GM15510 (cell line): ENCODE data around the gene CNGA3.

Source experiments
- POLR2A ChIP-seq: IDR thresholded peaks from 3 replicates; pipeline ENCODE4 v1.6.1; 2011; ENCODE audit warnings: borderline replicate concordance; ENCODE audit not compliant: insufficient read length; ENCODE audit errors: extremely low read depth

Gene CNGA3

DNA sequence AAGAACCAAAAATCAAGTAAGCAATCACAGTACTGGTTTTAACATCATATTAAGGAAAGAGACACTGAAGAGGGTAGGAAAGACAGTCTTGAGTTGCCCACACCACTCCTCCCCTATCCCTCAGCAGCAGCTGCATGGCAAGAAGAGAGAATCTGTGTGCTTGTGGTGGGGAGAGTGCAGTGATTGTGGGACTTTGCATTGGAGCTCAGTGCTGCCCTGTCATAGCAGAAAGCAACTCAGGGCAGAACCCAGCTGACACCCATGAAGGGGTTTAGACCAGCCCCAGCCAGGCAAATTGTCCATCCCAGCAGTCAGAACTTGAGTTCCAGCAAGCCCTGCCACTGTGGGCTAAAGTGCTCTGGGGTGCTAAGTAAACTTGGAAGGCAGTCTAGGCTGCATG, 57.6 kb downstream of the CNGA3 start:
- TF ChIP-seq POLR2A, result no peak

- TF ChIP-seq POLR2A, result no peak
Observed at GRCh38 chr2:98404556-98405250, 58.4 kb downstream of the CNGA3 start.

DNA sequence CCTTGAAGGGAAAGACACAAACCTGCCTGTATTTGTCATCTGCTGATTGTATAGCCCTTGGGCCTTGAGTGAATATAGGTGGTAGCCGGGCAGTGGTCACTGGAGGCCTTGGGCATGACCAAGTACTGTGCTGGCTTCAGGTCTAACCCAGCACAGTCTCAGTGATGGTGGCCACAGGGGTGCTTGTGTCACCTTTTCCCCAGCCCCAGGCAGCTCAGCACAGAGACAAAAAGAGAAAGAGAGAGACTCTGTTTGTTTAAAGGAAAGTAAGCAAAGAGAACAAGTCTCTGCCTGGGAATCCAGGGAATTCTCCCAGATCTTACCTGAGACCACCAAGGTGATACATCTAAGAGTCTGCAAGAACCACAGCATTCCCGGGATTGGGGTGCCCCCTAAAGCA, 59.0 kb downstream of the CNGA3 start:
- no peak for TF ChIP-seq POLR2A

GRCh38 chr2:98408155-98408554, 61.9 kb downstream of the CNGA3 start:
- TF ChIP-seq POLR2A, result no peak

- TF ChIP-seq POLR2A, result no peak
Observed at GRCh38 chr2:98412751-98413458, 66.6 kb downstream of the CNGA3 start.

GRCh38 chr2:98416383-98417159, 70.3 kb downstream of the CNGA3 start:
- TF ChIP-seq POLR2A, result no peak

- no peak for TF ChIP-seq POLR2A
Observed at GRCh38 chr2:98419544-98419943, 73.3 kb downstream of the CNGA3 start.

DNA sequence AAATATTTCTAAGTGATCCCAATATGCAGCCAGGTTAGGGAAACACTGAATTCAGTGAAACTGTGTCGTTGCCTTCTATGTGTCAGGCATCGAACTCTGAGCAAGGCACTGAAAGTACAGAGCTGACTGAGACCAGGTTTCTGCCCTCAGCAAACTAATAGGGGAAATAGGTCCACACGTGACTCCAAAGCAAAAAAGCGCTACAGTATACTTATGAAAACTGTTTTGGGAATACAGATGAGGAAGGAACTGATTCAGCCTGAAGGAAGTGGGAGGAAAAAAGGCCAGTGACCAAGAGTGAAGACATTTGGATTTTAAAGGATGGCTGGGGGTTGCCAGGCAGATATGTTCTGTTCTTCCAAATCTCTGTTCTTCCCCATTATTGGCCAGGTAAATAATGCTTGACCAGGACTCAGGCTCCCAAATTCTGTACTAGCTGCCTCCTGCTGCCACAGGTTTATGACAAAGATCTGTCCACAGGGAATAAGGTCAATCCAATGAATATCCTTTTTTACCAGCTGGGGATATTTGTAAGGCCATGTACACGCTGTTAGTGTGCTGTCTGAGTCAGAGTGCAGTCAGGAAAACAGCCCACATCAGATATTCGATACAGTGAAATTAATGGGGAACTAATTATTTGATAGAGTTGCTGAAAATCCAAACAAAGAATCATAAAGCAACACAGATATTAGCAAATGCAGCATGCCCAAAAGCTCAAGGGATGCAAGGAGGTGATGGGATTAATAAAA, 73.9 kb downstream of the CNGA3 start:
- TF ChIP-seq POLR2A, result no peak

- no peak for TF ChIP-seq POLR2A
Observed at GRCh38 chr2:98422449-98422848, 76.2 kb downstream of the CNGA3 start.

GRCh38 chr2:98426771-98427170, 80.5 kb downstream of the CNGA3 start:
- TF ChIP-seq POLR2A, result no peak

- TF ChIP-seq POLR2A, result no peak
Observed at GRCh38 chr2:98432145-98432544, 85.9 kb downstream of the CNGA3 start.

GRCh38 chr2:98433363-98433964, 87.2 kb downstream of the CNGA3 start:
- no peak for TF ChIP-seq POLR2A

GRCh38 chr2:98434492-98434891, 88.2 kb downstream of the CNGA3 start:
- TF ChIP-seq POLR2A, result no peak

- no peak for TF ChIP-seq POLR2A
Observed at GRCh38 chr2:98436734-98437133, 90.5 kb downstream of the CNGA3 start.

DNA sequence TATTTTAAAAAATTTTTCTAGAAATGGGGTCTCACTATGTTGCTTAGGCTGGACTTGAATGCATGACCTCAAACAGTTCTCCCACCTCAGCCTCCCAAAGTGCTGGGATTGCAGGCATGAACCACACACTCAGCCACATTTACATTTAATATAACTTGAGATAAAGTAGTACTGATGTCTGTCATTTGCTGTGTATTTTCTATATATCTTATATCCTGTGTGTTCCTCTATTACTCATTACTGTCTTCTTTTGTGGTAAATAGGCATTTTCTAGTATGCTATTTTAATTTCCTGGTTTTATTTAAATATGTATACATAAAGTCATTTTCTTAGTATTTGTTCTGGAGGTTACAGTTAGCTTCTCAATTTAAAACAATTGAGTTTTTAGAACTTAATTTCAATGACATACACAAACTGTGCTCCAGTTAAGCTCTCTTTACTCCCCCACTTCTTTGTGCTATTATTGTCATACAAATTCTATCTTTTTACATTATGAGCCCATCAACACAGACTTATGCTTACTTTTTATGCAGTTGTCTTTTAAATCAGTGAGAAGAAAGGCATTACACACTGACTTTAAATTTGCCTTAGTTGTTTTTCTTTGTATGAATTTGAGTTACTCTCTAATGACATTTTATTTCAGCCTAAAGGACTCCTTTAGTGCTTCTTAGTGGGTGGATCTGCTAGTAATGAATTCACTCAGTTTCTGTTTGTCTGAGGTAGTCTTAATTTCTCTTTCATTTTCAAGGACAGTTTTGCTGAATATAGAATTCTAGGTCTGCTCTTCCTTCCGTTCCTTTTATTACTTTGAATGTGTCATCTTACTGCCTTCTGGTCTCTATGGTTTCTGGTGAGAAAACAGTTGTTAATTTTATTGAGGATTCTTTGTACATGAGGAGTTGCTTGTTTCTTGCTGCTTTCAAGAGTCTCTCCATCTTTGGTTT, 92.2 kb downstream of the CNGA3 start:
- no peak for TF ChIP-seq POLR2A
